Vagina (tissue), 2 donors: ENCODE data around the gene ST7.

ENCODE experiments used
- POLR2A ChIP-seq, 2 donors: fragments of 450-650 bp; IDR thresholded peaks; one replicate each; pipeline ENCODE4 v1.6.1; 2017; ENCODE audit warnings: antibody characterized with exemption in 2 of 2, mild to moderate bottlenecking in 2 of 2, moderate library complexity in 2 of 2
- POLR2AphosphoS5 ChIP-seq, 2 donors: sonication (generic); formaldehyde crosslinking; IDR thresholded peaks; one replicate each; pipeline ENCODE4 v1.9.0; 2017; ENCODE audit warnings: antibody characterized with exemption in 2 of 2, mild to moderate bottlenecking in 2 of 2, low read depth in 1 of 2; ENCODE audit not compliant: insufficient read depth in 1 of 2
- TF ChIP-seq, protein P1 (sequence below), 3 experiments: fragments of 450-650 bp in 2 of 3; fragments of 200-600 bp in 1 of 3; sonication (generic) in 1 of 3; IDR thresholded peaks; one replicate each; pipeline ENCODE4 v1.5.1; 2017 to 2019; ENCODE audit warnings: antibody characterized with exemption in 3 of 3, mild to moderate bottlenecking in 2 of 3, moderate library complexity in 2 of 3

DNA sequence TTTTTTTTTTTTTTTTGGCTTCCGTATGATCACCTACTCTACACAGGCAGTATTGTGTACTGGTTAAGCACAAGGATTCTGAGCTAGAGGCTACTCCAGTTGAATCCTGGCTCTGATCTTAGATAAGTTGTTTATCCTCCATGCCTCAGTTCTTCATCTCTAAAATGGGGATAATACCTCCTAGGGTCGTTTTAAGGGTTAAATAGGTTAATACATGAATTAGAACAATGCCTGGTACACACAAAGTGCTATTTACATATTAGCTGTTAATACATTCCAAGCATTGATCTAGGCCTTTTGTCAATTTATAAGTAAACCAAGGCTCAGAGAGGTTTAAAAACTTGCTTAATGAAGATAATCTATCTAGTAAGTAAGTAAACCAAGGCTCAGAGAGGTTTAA lies 59.0 kb downstream of the ST7 start:
- no peak for TF ChIP-seq POLR2A (IDR thresholded peaks at IDR 0.05)
- TF ChIP-seq POLR2AphosphoS5 (IDR thresholded peaks at IDR 0.05; ENCODE audit: insufficient read depth in 1 of 2, low read depth in 1 of 2), result no peak
- TF ChIP-seq, protein P1, sequence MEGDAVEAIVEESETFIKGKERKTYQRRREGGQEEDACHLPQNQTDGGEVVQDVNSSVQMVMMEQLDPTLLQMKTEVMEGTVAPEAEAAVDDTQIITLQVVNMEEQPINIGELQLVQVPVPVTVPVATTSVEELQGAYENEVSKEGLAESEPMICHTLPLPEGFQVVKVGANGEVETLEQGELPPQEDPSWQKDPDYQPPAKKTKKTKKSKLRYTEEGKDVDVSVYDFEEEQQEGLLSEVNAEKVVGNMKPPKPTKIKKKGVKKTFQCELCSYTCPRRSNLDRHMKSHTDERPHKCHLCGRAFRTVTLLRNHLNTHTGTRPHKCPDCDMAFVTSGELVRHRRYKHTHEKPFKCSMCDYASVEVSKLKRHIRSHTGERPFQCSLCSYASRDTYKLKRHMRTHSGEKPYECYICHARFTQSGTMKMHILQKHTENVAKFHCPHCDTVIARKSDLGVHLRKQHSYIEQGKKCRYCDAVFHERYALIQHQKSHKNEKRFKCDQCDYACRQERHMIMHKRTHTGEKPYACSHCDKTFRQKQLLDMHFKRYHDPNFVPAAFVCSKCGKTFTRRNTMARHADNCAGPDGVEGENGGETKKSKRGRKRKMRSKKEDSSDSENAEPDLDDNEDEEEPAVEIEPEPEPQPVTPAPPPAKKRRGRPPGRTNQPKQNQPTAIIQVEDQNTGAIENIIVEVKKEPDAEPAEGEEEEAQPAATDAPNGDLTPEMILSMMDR (IDR thresholded peaks at IDR 0.05), result no peak
